OCI-LY1 (cell line): ENCODE measurements around the gene MAGEB3.

Experiments
- H2AFZ ChIP-seq: fragments of 200-600 bp; sonication (generic), shearing (Covaris generic); 2 replicates; pipeline ENCODE4 v1.6.0; 2014; ENCODE audit warnings: antibody characterized with exemption, mild to moderate bottlenecking, low read length
- H3F3A ChIP-seq: fragments of 200-600 bp; sonication (generic), shearing (Covaris generic); 2 replicates; pipeline ENCODE4 v1.6.0; 2014; ENCODE audit warnings: mild to moderate bottlenecking, antibody characterized with exemption, low read length, moderate library complexity; ENCODE audit not compliant: insufficient read depth
- H3K27ac ChIP-seq: fragments of 200-600 bp; sonication (generic); 2 replicates; pipeline ENCODE4 v1.5.1; 2014; ENCODE audit warnings: low read length, mixed run types, mild to moderate bottlenecking, low read depth; ENCODE audit not compliant: poor library complexity, severe bottlenecking
- H3K27me3 ChIP-seq: fragments of 200-600 bp; sonication (generic); 2 replicates; pipeline ENCODE4 v1.6.0; 2014; ENCODE audit warnings: antibody characterized with exemption, mild to moderate bottlenecking, low read length, moderate library complexity; ENCODE audit not compliant: insufficient read depth
- H3K36me3 ChIP-seq: fragments of 200-600 bp; sonication (generic); 2 replicates; pipeline ENCODE4 v1.6.1; 2014; ENCODE audit warnings: mild to moderate bottlenecking, antibody characterized with exemption, low read length, moderate library complexity, mixed read lengths; ENCODE audit not compliant: insufficient read depth
- H3K4me1 ChIP-seq: fragments of 200-600 bp; sonication (generic); 2 replicates; pipeline ENCODE4 v1.5.1; 2014; ENCODE audit warnings: mild to moderate bottlenecking, low read length, moderate library complexity; ENCODE audit not compliant: insufficient read depth, severe bottlenecking
- H3K4me2 ChIP-seq: fragments of 200-600 bp; sonication (generic), shearing (Covaris generic); 2 replicates; pipeline ENCODE4 v1.6.1; 2014; ENCODE audit warnings: low read length
- H3K4me3 ChIP-seq: fragments of 200-600 bp; sonication (generic); 2 replicates; pipeline ENCODE4 v1.5.1; 2014; ENCODE audit warnings: low read length, low read depth, mild to moderate bottlenecking, mixed read lengths; ENCODE audit not compliant: poor library complexity, severe bottlenecking
- H3K79me2 ChIP-seq: fragments of 200-600 bp; shearing (Covaris generic); 2 replicates; pipeline ENCODE4 v1.6.1; 2016; ENCODE audit warnings: mixed run types, low read length, mixed read lengths; ENCODE audit not compliant: insufficient read depth
- H3K9ac ChIP-seq: fragments of 200-600 bp; sonication (generic), shearing (Covaris generic); 2 replicates; pipeline ENCODE4 v1.6.1; 2014; ENCODE audit warnings: mild to moderate bottlenecking, low read length, mixed read lengths
- H3K9me2 ChIP-seq: fragments of 200-600 bp; sonication (generic), shearing (Covaris generic); 2 replicates; pipeline ENCODE4 v1.6.1; 2014; ENCODE audit warnings: low read depth, mild to moderate bottlenecking, low read length, mixed read lengths
- H3K9me3 ChIP-seq: fragments of 200-600 bp; shearing (Covaris generic); 2 replicates; pipeline ENCODE4 v1.6.1; 2014; ENCODE audit warnings: low read length, mixed read lengths
- H4K20me1 ChIP-seq: fragments of 200-600 bp; sonication (generic), shearing (Covaris generic); 2 replicates; pipeline ENCODE4 v1.6.0; 2016; ENCODE audit warnings: mild to moderate bottlenecking, low read length; ENCODE audit not compliant: insufficient read depth
- CTCF ChIP-seq: fragments of 200-600 bp; sonication (generic), shearing (Covaris generic); IDR thresholded peaks from 2 replicates; pipeline ENCODE4 v1.5.1; 2017; ENCODE audit warnings: mild to moderate bottlenecking, antibody characterized with exemption, low read length, moderate library complexity, mixed read lengths
- EZH2 ChIP-seq: fragments of 200-600 bp; sonication (generic), shearing (Covaris generic); IDR thresholded peaks from 2 replicates; pipeline ENCODE4 v1.8.0; 2017; ENCODE audit warnings: borderline replicate concordance, mixed run types, mild to moderate bottlenecking, antibody characterized with exemption, low read length, moderate library complexity, mixed read lengths

Gene MAGEB3

GRCh38 chrX:30283456-30284200, 53.2 kb downstream of the MAGEB3 start:
- no peak overlapping the region for H3K27ac ChIP-seq
- H3K4me3 ChIP-seq: no peak overlapping the region
- H3K27me3 ChIP-seq: no peaks in the 10 kb centered on the region
- no peaks in the 10 kb centered on the region for H3K36me3 ChIP-seq
- no peaks in the 10 kb centered on the region for H3K9me3 ChIP-seq
- no peaks in the 10 kb centered on the region for H3K4me1 ChIP-seq
- no peaks in the 10 kb centered on the region for H4K20me1 ChIP-seq
- H3K9me2 ChIP-seq: no peaks in the 10 kb centered on the region
- H3K79me2 ChIP-seq: no peaks in the 10 kb centered on the region
- no peak overlapping the region for H3K4me2 ChIP-seq
- TF ChIP-seq EZH2 (no peak), CTCF (no peak)
- no peaks in the 10 kb centered on the region for H3F3A ChIP-seq
- H2AFZ ChIP-seq: no peak overlapping the region
- no peak overlapping the region for H3K9ac ChIP-seq
